ENCODE results near the gene CRYBG3.

Gene CRYBG3

DNA sequence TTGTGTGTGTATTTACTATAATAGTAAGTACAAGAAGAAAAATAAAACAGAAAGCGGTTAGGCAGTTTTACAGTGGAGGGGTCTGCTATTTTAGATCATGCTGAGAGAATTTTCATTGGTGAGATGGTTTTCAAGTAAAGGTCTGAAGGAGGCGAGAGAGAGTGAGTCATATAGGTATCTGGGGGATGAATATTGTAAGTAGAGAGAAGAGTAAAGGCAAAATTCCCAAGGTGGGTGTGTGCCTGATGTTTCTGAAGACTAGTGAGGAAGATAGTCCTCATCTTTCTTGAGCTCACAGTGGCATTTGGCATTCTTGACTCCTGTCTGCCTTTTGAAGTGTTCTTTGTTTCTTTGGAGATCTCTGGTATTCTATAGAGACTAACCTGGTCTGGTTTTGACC is 38.6 kb downstream of the CRYBG3 start:
- H3K4me3 ChIP-seq = no peak overlapping the region
- no peak overlapping the region for H3K9ac ChIP-seq
- no peaks in the 10 kb centered on the region for H3K4me1 ChIP-seq
- no peak overlapping the region for H3K27ac ChIP-seq
- no peaks in the 10 kb centered on the region for H3K27me3 ChIP-seq
- no peak overlapping the region for H3K4me2 ChIP-seq
- H3K36me3 ChIP-seq = peaks cover 0 to 17% (median 0%) of the 10 kb centered on the region in 11 experiments; a peak in 4 of 22 replicates
- H4K20me1 ChIP-seq = peaks cover 0 to 21% (median 0%) of the 10 kb centered on the region in 11 experiments; a peak in 3 of 22 replicates
- no peak for TF ChIP-seq Cebpa-rat (IDR thresholded peaks at IDR 0.05)
- H3K9me3 ChIP-seq (replicated peaks in 1 of 11) = 0 out of 22 replicates have a peak, but pooled peaks cover 0 to 2% (median 0%) of the 10 kb centered on the region in 11 experiments

- Histone ChIP-seq H3K4me2 (no peak overlapping the region), H3K9me3 (replicated peaks in 1 of 11) (no peaks in the 10 kb centered on the region)
Measured at GRCh38 chr3:97862582-97862981, 40.8 kb downstream of the CRYBG3 start.

GRCh38 chr3:97863031-97863430 is 41.2 kb downstream of the CRYBG3 start:
- Histone ChIP-seq H3K4me2 (no peak overlapping the region), H3K4me1 (no peaks in the 10 kb centered on the region)

More at GRCh38 chr3:97862582-97862981, 40.8 kb downstream of the CRYBG3 start:
- Histone ChIP-seq H4K20me1 (peaks cover 0 to 17% (median 0%) of the 10 kb centered on the region in 11 experiments; a peak in 3 of 22 replicates), H3K27me3 (no peaks in the 10 kb centered on the region), H3K4me3 (no peak overlapping the region), H3K9ac (no peak overlapping the region), H3K27ac (no peak overlapping the region), H3K4me1 (no peaks in the 10 kb centered on the region), H3K36me3 (peaks cover 0 to 18% (median 0%) of the 10 kb centered on the region in 11 experiments; a peak in 4 of 22 replicates)
- no peak for TF ChIP-seq Cebpa-rat (IDR thresholded peaks at IDR 0.05)

GRCh38 chr3:97863775-97864174 is 42.0 kb downstream of the CRYBG3 start:
- H3K4me3 ChIP-seq = no peak overlapping the region
- no peak overlapping the region for H3K9ac ChIP-seq
- TF ChIP-seq Cebpa-rat (IDR thresholded peaks at IDR 0.05) = no peak
- H3K27me3 ChIP-seq = no peaks in the 10 kb centered on the region
- no peaks in the 10 kb centered on the region for H3K9me3 ChIP-seq (replicated peaks in 1 of 11)
- H3K27ac ChIP-seq = no peak overlapping the region
- peaks cover 0 to 18% (median 0%) of the 10 kb centered on the region in 11 experiments; a peak in 4 of 22 replicates for H3K36me3 ChIP-seq
- H3K4me1 ChIP-seq = no peaks in the 10 kb centered on the region
- peaks cover 0 to 16% (median 0%) of the 10 kb centered on the region in 11 experiments; a peak in 3 of 22 replicates for H4K20me1 ChIP-seq
- H3K4me2 ChIP-seq = no peak overlapping the region

More at GRCh38 chr3:97863031-97863430, 41.2 kb downstream of the CRYBG3 start:
- Histone ChIP-seq H3K36me3 (peaks cover 0 to 18% (median 0%) of the 10 kb centered on the region in 11 experiments; a peak in 4 of 22 replicates), H4K20me1 (peaks cover 0 to 17% (median 0%) of the 10 kb centered on the region in 11 experiments; a peak in 3 of 22 replicates), H3K27ac (no peak overlapping the region), H3K4me3 (no peak overlapping the region), H3K9ac (no peak overlapping the region), H3K27me3 (no peaks in the 10 kb centered on the region), H3K9me3 (replicated peaks in 1 of 11) (no peaks in the 10 kb centered on the region)
- TF ChIP-seq Cebpa-rat (IDR thresholded peaks at IDR 0.05) = no peak

DNA sequence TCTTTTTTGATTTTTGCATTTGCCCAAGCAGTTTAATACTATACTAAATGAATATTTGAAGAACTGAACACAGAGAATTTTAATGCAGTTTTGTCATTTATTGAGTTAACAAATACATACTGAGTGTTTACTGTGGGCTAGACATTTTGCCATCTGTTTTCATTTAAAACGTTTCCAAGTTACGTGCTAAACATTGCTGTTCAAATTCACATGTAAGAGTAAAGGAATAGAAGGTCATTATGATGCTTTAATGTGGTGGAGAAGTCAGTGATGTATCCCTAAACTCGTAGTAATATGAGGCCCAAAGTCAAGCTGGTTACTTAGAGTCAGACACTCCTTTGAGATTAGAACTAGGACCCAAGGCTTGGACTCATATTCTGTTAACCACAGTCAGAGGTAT is 49.4 kb downstream of the CRYBG3 start:
- Histone ChIP-seq H3K27me3 (no peaks in the 10 kb centered on the region), H3K9me3 (replicated peaks in 1 of 11) (0 out of 22 replicates have a peak, but pooled peaks cover 0 to 4% (median 0%) of the 10 kb centered on the region in 11 experiments), H3K4me3 (no peak overlapping the region), H3K27ac (no peak overlapping the region), H3K4me2 (no peak overlapping the region), H4K20me1 (no peaks in the 10 kb centered on the region), H3K9ac (no peak overlapping the region), H3K4me1 (peaks cover 0 to 5% (median 0%) of the 10 kb centered on the region in 10 experiments; a peak in 1 of 20 replicates), H3K36me3 (peaks cover 0 to 31% (median 0%) of the 10 kb centered on the region in 11 experiments; a peak in 6 of 22 replicates)
- TF ChIP-seq Cebpa-rat (IDR thresholded peaks at IDR 0.05) = no peak

DNA sequence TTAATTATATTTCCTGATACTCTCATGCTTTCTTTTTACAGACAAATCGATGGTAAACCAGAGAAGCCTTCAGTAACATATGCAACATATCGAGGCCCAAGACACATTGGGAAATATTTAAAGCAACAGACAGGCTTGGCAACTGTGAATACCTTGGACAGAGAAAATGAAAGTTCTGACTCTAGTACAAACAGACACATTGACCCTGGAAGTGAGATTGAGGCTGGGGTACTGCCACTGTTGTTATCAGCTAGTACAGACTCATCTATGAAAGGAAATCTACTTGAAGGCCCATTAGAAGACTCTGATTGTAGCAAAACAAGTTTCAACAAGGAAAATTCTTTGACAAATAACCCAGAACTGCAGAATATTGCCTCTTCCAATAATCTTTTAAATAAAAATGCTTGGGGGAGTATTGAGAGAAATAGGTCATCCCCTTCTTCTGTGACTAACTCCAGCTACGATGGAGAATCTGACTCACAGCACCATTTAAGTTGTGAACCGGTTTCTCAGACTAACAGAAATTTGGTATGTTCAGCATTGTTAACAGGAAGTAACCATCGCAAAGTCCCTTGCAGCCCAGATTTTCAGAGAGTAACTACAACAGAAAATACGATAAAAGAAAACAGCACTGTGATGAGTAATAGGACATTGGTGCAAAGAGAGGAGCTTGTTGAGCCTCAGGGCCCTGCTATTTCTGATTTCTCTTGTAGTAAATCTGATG is 50.2 kb downstream of the CRYBG3 start:
- Histone ChIP-seq H3K4me3 (no peak overlapping the region), H3K4me2 (no peak overlapping the region), H3K9ac (no peak overlapping the region), H3K36me3 (peaks cover 0 to 31% (median 0%) of the 10 kb centered on the region in 11 experiments; a peak in 6 of 22 replicates), H3K4me1 (peaks cover 0 to 5% (median 0%) of the 10 kb centered on the region in 10 experiments; a peak in 1 of 20 replicates), H3K27ac (no peak overlapping the region), H3K9me3 (replicated peaks in 1 of 11) (0 out of 22 replicates have a peak, but pooled peaks cover 0 to 4% (median 0%) of the 10 kb centered on the region in 11 experiments), H3K27me3 (no peaks in the 10 kb centered on the region), H4K20me1 (no peaks in the 10 kb centered on the region)
- no peak for TF ChIP-seq Cebpa-rat (IDR thresholded peaks at IDR 0.05)

GRCh38 chr3:97872525-97873042 is 50.8 kb downstream of the CRYBG3 start:
- no peaks in the 10 kb centered on the region for H3K27me3 ChIP-seq
- peaks cover 0 to 5% (median 0%) of the 10 kb centered on the region in 10 experiments; a peak in 1 of 20 replicates for H3K4me1 ChIP-seq
- H3K9me3 ChIP-seq (replicated peaks in 1 of 11) = 0 out of 22 replicates have a peak, but pooled peaks cover 0 to 4% (median 0%) of the 10 kb centered on the region in 11 experiments
- H4K20me1 ChIP-seq = no peaks in the 10 kb centered on the region
- H3K4me3 ChIP-seq = no peak overlapping the region
- no peak overlapping the region for H3K27ac ChIP-seq
- H3K36me3 ChIP-seq = peaks cover 0 to 31% (median 0%) of the 10 kb centered on the region in 11 experiments; a peak in 6 of 22 replicates
- H3K9ac ChIP-seq = no peak overlapping the region
- TF ChIP-seq Cebpa-rat (IDR thresholded peaks at IDR 0.05) = no peak
- H3K4me2 ChIP-seq = no peak overlapping the region

DNA sequence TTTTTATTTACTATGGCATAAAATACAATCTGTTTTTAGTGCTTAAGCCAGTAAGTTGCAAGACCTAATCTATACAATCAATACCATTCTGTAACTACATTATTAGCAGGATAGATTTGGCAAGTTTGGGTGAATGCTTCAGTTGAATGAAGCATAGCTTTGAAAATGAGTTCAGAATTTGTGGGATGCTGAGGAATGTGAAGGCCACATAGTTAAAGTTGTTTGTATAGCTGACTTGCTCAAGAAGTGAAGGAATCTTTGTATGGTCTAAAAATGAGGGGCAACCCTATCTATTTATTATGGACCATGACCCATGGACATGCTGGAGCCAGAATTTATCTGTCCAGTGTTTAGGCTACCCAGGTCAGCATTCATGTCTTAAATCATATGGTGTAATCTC is 58.5 kb downstream of the CRYBG3 start:
- Histone ChIP-seq H3K9me3 (replicated peaks in 1 of 11) (no peaks in the 10 kb centered on the region), H3K4me3 (no peak overlapping the region), H3K4me2 (no peak overlapping the region), H3K36me3 (peaks cover 0 to 33% (median 0%) of the 10 kb centered on the region in 11 experiments; a peak in 6 of 22 replicates), H3K9ac (no peak overlapping the region), H3K4me1 (no peaks in the 10 kb centered on the region), H3K27ac (no peak overlapping the region), H4K20me1 (no peaks in the 10 kb centered on the region), H3K27me3 (no peaks in the 10 kb centered on the region)
- TF ChIP-seq Cebpa-rat (IDR thresholded peaks at IDR 0.05) = no peak

DNA sequence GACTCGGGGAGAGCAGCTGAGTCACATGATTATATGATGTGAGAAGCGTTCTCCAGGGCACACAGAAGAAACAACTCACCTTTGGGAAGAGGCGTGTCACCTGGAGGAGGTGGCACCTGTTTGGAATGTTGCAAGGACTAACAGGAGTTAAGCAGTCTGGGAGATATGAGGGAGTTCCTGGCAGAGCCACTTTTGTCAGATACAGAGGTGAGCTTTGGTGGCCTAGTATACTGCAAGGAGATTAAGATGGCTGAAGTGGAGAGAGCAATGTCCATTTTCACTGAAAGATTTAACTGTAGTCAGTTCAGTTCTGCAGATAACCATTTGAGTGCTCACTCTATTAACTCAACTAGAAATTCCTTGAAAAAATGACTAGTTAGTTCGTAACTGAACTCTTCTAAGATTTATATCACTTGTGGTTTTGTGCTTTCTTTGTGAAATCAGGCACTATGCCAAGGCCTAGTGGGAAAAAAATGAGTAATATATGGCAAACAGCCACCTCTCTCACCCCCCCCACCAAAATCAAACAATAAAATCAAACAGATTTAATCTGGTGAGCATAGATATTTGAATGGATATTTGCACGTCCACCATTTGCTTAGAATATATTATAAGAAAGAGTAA is 61.3 kb downstream of the CRYBG3 start:
- Histone ChIP-seq H4K20me1 (no peaks in the 10 kb centered on the region), H3K27me3 (no peaks in the 10 kb centered on the region), H3K9me3 (replicated peaks in 1 of 11) (no peaks in the 10 kb centered on the region), H3K9ac (no peak overlapping the region), H3K36me3 (peaks cover 0 to 60% (median 8%) of the 10 kb centered on the region in 11 experiments; a peak in 10 of 22 replicates), H3K4me1 (no peaks in the 10 kb centered on the region), H3K4me3 (no peak overlapping the region), H3K4me2 (no peak overlapping the region), H3K27ac (no peak overlapping the region)
- no peak for TF ChIP-seq Cebpa-rat (IDR thresholded peaks at IDR 0.05)
